K562 (cell line): Measurements from ENCODE around the gene ADAM15. TPM values are rescaled to one million over a fixed set of nuclear protein-coding genes. Genes with fewer than 3 reads are reported as not detected.
A peak's percentile ranks its signal among the peaks of the same experiment; 100 is the strongest.

Experiments
- BHLHE40 ChIP-seq: IDR thresholded peaks from 2 replicates; pipeline ENCODE4 v1.6.1; 2011; ENCODE audit warnings: low read length, improper control_type of control experiment
- CTCF ChIP-seq, 3 experiments: IDR thresholded peaks in 2 of 3; conservative IDR thresholded peaks in 1 of 3; 2 replicates each; pipeline ENCODE4 v1.5.1; 2011 to 2012; ENCODE audit warnings: low read length in 3 of 3, mild to moderate bottlenecking in 3 of 3, control low read depth in 2 of 3, improper control_type of control experiment in 1 of 3, inconsistent platforms in 1 of 3, low read depth in 1 of 3, mixed read lengths in 1 of 3, moderate library complexity in 1 of 3; ENCODE audit not compliant: insufficient read depth in 2 of 3
- ETS2 ChIP-seq: IDR thresholded peaks from 2 replicates; pipeline ENCODE4 v1.6.1; 2016; ENCODE audit warnings: borderline replicate concordance, missing genetic modification characterization, mild to moderate bottlenecking, moderate library complexity, missing compliant biosample characterization; ENCODE audit not compliant: poor library complexity, severe bottlenecking
- GTF3C2 ChIP-seq: IDR thresholded peaks from 3 replicates; pipeline ENCODE4 v1.6.1; 2011; ENCODE audit warnings: borderline replicate concordance, mild to moderate bottlenecking, moderate library complexity; ENCODE audit not compliant: insufficient read length; ENCODE audit errors: extremely low read depth
- HDAC8 ChIP-seq: fragments of 450-650 bp; IDR thresholded peaks from 2 replicates; pipeline ENCODE4 v1.6.1; 2016; ENCODE audit warnings: mild to moderate bottlenecking, missing genetic modification characterization, moderate library complexity, missing compliant biosample characterization
- HNRNPL ChIP-seq: fragments of 200-400 bp; formaldehyde crosslinking; IDR thresholded peaks from 2 replicates; pipeline ENCODE4 v1.6.1; 2017; ENCODE audit warnings: low read depth, mild to moderate bottlenecking, low read length
- HOXB6 ChIP-seq: fragments of 250-450 bp; sonication (Bioruptor Pico); IDR thresholded peaks from 2 replicates; pipeline ENCODE4 v1.5.1; 2022; ENCODE audit warnings: mild to moderate bottlenecking, borderline replicate concordance
- JUND ChIP-seq, 2 experiments: IDR thresholded peaks; 2 replicates in 1 of 2; 3 replicates in 1 of 2; pipeline ENCODE4 v1.6.1; 2011; ENCODE audit warnings: borderline replicate concordance in 2 of 2, low read depth in 2 of 2, low read length in 2 of 2, improper control_type of control experiment in 1 of 2, missing biosample characterization in 1 of 2, missing genetic modification characterization in 1 of 2, missing genetic modification reagents in 1 of 2
- KDM1A ChIP-seq, 2 experiments: fragments of 450-650 bp; IDR thresholded peaks; 2 replicates each; pipeline ENCODE4 v1.6.1; 2016; ENCODE audit warnings: mild to moderate bottlenecking in 2 of 2
- KLF1 ChIP-seq: fragments of 450-650 bp; IDR thresholded peaks from 2 replicates; pipeline ENCODE4 v1.6.1; 2016; ENCODE audit warnings: missing genetic modification characterization, missing compliant biosample characterization
- KLF6 ChIP-seq: fragments of 250-450 bp; sonication (Bioruptor Pico); IDR thresholded peaks from 2 replicates; pipeline ENCODE4 v1.4.0; 2020; ENCODE audit warnings: mild to moderate bottlenecking, moderate library complexity, borderline replicate concordance
- POU5F1 ChIP-seq: fragments of 150-350 bp; IDR thresholded peaks from 2 replicates; pipeline ENCODE4 v1.6.1; 2014; ENCODE audit warnings: borderline replicate concordance, low read length, low read depth, mild to moderate bottlenecking; ENCODE audit not compliant: partially characterized antibody
- RNF2 ChIP-seq: sonication (generic); IDR thresholded peaks from 2 replicates; pipeline ENCODE4 v1.6.1; 2016
- SMAD1 ChIP-seq: fragments of 150-350 bp; IDR thresholded peaks from 2 replicates; pipeline ENCODE4 v1.6.1; 2014; ENCODE audit warnings: low read length, low read depth; ENCODE audit not compliant: partially characterized antibody
- THRB ChIP-seq: fragments of 450-650 bp; formaldehyde crosslinking; conservative IDR thresholded peaks from 2 replicates; pipeline ENCODE4 v1.4.0; 2022; ENCODE audit warnings: mild to moderate bottlenecking, missing genetic modification characterization
- YY1 ChIP-seq, 3 experiments: IDR thresholded peaks; 2 replicates each; pipeline ENCODE4 v1.6.1; 2011; ENCODE audit warnings: low read length in 2 of 3, mild to moderate bottlenecking in 2 of 3, moderate library complexity in 2 of 3, borderline replicate concordance in 1 of 3, control low read depth in 1 of 3, low read depth in 1 of 3; ENCODE audit not compliant: insufficient read depth in 3 of 3, insufficient replicate concordance in 2 of 3, control insufficient read depth in 1 of 3, insufficient read length in 1 of 3; ENCODE audit errors: extremely low read depth in 1 of 3
- ZC3H4 ChIP-seq: sonication (generic); formaldehyde crosslinking; IDR thresholded peaks from 2 replicates; pipeline ENCODE4 v1.9.0; 2021; ENCODE audit warnings: missing genetic modification reagents, borderline replicate concordance
- ZNF75A ChIP-seq: fragments of 450-650 bp; formaldehyde crosslinking; IDR thresholded peaks from 2 replicates; pipeline ENCODE4 v1.4.0; 2020; ENCODE audit warnings: mild to moderate bottlenecking
- ZZZ3 ChIP-seq: fragments of 450-650 bp; IDR thresholded peaks from 2 replicates; pipeline ENCODE4 v1.6.1; 2016; ENCODE audit warnings: antibody characterized with exemption, mild to moderate bottlenecking, moderate library complexity
- polyA plus RNA-seq, 8 experiments: library from polyadenylated mRNA; depleted of rRNA in 4 of 8; stranded (reverse) in 5 of 8; unstranded in 3 of 8; fragments of >200 nt; fragmentation: Nextera tagmentation in 2 of 8; fragmentation: Illumina TruSeq in 1 of 8; extraction: Ambion mirVana in 2 of 8; extraction: Trizol in 1 of 8; gene quantifications; 2 replicates each; pipeline versions ENCODE4 v1.2.1 to v1.2.3, GENCODE V29; 2011 to 2014; ENCODE audit warnings: inconsistent platforms in 1 of 8, missing spikeins in 1 of 8
- total RNA-seq, 7 experiments: library from RNA; depleted of rRNA in 6 of 7; stranded (reverse); fragments of >200 nt in 6 of 7; fragmentation: Illumina TruSeq in 2 of 7; extraction: Trizol in 2 of 7; gene quantifications; 2 replicates each; pipeline versions ENCODE4 v1.2.1 to v1.2.3, GENCODE V29; 2011 to 2021; ENCODE audit warnings: low replicate concordance in 1 of 7

The ADAM15 gene
- total and polyA plus RNA-seq, 9 of the 15 experiments (the other 6 are each of a cell fraction or from before 2014, with no cell fraction given), result 0.69 to 72.3 (median 32.8) TPM

DNA sequence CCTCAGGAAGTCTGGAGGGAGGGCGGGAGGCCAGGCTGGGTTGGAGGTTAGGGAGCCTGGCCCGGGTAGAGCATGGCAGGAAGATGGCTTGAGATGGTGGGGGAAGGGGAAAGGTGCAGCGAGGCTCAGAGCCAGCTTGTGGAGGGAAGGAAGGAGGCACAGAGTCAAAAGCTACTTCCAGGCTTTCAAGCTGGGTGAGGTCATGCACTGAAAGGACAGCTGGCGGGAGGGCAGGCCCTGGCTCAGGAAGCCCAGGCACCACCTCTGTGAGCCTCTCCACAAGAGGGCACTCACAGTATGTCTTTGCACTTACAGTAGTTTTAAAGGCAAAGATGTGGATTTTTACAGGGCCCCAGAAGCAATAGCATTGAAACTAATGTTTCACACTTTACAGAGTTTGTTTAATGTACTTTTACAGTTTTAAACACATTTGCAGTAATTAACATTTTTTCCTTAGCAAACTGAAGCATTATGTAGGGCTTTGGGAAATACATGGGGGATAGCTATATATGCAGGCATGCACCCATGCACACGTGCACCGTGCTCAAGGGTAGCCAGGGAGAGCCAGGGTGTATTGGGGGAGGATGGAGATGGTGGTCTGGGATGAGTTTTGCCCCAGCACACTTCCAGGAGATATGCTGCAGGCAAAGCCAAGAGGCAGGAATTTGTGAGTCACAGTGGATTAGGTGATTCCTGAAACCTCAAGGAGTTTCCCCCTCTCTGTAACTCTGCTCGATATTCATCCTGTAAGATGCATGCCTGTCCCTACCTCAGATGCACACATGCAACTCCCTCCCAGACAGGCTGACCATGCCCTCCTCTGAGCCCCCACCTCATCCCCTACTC is 6.1 kb upstream of the ADAM15 start (continued):
- peak; percentile 78 for TF ChIP-seq JUND (IDR thresholded peaks at IDR 0.05; ENCODE audit: borderline replicate concordance, low read depth, low read length)
- peak; percentile 76; the same call in 1 of the 3 replicates for TF ChIP-seq JUND (tag; IDR thresholded peaks at IDR 0.05; ENCODE audit: borderline replicate concordance, low read depth, low read length)
- TF ChIP-seq SMAD1, result no peak
- TF ChIP-seq KDM1A (IDR thresholded peaks at IDR 0.05), result no peak
- no peak for TF ChIP-seq HNRNPL
- no peak for TF ChIP-seq KLF6 (CRISPR knock-in tag)
- no peak for TF ChIP-seq GTF3C2
- TF ChIP-seq THRB, result no peak
- peak in 1 of 3 experiments; percentile 24 for TF ChIP-seq YY1 (IDR thresholded peaks at IDR 0.05; ENCODE audit: borderline replicate concordance in 1 of 3, control insufficient read depth in 1 of 3, extremely low read depth in 1 of 3, insufficient read depth in 3 of 3, insufficient read length in 1 of 3, insufficient replicate concordance in 2 of 3, low read depth in 1 of 3, low read length in 2 of 3)
- TF ChIP-seq ZZZ3, result no peak
- no peak for TF ChIP-seq ETS2 (tag)
- TF ChIP-seq HDAC8, result no peak
- TF ChIP-seq ZC3H4, result no peak
- no peak for TF ChIP-seq BHLHE40
- TF ChIP-seq CTCF (IDR thresholded peaks at IDR 0.05 in 2 of 3, conservative IDR thresholded peaks at IDR 0.05 in 1 of 3; ENCODE audit: insufficient read depth in 2 of 3, low read depth in 1 of 3, low read length in 3 of 3), result peak; percentile 76 to 92 (median 84)
- no peak for TF ChIP-seq POU5F1
- no peak for TF ChIP-seq HOXB6 (CRISPR knock-in tag)
- TF ChIP-seq KLF1 (tag), result no peak
- TF ChIP-seq RNF2, result no peak
- TF ChIP-seq ZNF75A (CRISPR knock-in tag), result no peak
